Measurements from ENCODE around the gene TPRN. TPM values are rescaled to one million over a fixed set of nuclear protein-coding genes. Genes with fewer than 3 reads are reported as not detected.

Gene TPRN
- total RNA-seq, 1 experiment from 2014 or later = 14.8 TPM

DNA sequence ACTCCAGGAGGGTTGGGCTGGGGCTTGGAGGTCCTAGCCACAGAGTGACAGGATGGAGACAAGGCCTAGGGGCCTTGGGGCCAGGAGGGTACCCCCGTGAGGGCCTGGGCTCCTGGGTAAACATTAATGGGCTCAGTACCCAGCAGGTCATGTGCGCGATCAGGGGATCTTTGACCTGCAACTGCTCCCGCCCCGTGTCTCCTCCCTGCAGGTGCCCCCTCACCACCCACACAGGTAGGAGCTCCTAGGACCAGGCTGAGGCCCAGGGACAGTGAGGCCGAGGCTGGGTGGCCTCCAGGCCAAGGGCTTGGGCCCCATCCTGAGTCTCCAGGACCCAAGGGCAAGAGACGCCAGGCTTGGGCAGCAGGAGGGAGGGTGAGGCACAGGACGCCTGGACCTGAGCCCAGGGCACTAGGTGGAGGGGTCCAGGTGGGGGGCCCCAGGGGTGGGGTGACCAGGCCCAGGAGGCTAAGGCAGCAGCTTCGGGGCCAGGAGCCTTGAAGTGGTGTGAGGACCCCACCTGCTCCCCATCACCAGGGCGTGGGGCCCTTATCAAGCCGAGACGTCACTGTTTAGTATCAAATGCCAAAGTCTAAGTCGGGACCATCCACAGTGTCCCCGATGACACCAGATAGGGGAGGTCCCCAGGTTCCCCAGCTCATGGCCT, 30.3 kb upstream of the TPRN start, which contains the start of gene SLC34A3:
Gene SLC34A3, plus strand, starts transcription at position 197 of the 667 bp plus-strand sequence. CDS start 802 bp downstream, outside the sequence.
- Histone ChIP-seq H3K36me3 (no peaks in the 10 kb centered on the region), H3K27ac (no peak within 1 kb of the TSS), H3K9me3 (replicated peaks) (no peaks in the 10 kb centered on the region), H3K4me1 (peaks cover 17% of the 10 kb centered on the region), H3K27me3 (peaks cover 25% of the 10 kb centered on the region), H3K4me3 (no peak within 1 kb of the TSS)
- DNase-seq = no peak

DNA sequence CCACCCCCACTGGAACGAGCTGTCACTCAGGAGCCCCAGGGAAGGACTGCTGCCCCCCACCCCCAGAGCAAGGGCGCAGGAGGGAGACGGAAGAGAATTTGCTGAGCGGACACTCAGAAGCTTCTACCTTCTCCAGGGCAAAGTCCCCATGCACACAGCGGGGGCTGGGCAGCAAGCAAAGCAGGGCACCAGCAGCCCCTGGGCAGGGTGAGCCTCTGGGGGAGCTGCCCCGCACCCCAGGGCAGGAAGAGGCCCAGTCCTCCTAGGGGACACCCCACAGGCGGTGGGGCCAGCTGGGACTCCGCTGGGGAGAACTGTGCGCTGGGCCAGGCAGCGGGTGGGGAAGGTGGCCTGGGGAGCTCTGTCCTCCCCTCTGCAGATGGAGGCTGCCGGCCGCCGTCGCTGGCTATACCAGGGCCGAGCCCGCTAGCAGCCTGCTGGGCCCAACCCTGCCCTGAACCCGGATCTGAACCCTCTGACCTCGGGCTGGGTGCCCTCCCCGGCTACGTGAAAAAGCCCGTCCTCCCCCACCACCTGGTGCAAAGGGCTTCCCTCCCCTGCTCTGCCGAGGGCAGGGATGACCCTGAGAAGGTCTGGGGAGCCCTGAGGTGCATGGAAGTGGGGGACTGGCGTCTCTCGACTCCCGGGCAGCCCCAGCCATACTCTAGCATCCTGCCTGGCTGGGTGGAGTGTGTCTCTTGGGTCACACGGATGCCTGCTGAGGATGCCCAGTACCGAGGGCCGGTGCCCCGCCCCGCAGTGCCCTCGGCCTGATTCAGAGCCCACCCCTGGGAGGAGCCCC, 29.6 kb upstream of the TPRN start:
- DNase-seq = no peak
- H3K36me3 ChIP-seq = no peaks in the 10 kb centered on the region
- H3K4me1 ChIP-seq = peaks cover 22% of the 10 kb centered on the region; the same call in 1 of the 2 replicates
- no peak overlapping the region for H3K4me3 ChIP-seq
- H3K9me3 ChIP-seq (replicated peaks) = no peaks in the 10 kb centered on the region
- peaks cover 25% of the 10 kb centered on the region for H3K27me3 ChIP-seq
- H3K27ac ChIP-seq = no peak overlapping the region

DNA sequence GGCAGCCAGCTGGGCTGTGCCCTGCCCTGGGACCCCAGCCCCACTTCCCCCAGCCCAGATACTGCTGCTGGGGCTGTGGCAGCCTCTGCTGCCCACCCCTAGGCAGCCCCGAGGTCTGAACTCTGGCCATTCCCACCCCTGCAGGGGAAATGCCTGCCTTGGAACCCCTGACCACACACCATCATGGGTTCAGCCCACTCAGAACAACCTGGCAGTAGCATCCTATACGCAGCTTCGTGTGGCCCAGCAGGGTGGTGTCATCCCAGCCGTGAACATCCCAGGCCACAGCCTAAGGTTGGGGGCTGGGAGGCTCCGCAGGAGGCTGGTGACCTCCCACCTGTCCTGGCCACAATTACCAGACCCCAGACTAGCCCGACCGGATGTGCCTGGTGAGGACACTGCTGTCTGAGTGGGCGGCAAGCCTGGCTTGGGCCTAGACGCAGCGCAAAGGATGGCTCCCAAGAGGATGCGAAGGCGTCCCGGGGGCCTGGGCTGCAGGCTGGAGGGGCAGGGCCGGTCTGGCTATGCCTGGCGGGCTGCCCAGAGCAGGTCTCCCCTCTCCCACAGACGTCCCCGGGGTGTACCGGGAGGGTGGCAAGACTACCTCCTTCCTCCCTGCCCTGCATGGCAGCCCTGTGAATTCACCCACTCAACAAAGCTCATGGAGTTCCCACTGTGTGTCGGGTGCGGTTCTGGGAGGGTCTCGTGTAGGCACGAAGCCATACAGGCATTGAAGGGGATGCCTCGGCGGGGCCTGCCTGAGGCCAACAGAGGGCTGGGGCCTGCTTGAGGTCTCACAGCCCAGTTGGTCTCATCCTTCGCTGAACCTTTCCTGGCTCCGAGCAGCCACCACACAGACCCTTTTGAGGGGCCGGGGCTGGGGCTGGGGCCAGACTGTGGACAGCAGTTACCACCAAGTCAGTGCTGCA, 28.7 kb upstream of the TPRN start:
- H3K27me3 ChIP-seq = peaks cover 25% of the 10 kb centered on the region
- peaks cover 31% of the 10 kb centered on the region for H3K4me1 ChIP-seq
- no peak overlapping the region for H3K4me3 ChIP-seq
- no peaks in the 10 kb centered on the region for H3K36me3 ChIP-seq
- no peak for DNase-seq
- H3K27ac ChIP-seq = no peak overlapping the region
- no peaks in the 10 kb centered on the region for H3K9me3 ChIP-seq (replicated peaks)

DNA sequence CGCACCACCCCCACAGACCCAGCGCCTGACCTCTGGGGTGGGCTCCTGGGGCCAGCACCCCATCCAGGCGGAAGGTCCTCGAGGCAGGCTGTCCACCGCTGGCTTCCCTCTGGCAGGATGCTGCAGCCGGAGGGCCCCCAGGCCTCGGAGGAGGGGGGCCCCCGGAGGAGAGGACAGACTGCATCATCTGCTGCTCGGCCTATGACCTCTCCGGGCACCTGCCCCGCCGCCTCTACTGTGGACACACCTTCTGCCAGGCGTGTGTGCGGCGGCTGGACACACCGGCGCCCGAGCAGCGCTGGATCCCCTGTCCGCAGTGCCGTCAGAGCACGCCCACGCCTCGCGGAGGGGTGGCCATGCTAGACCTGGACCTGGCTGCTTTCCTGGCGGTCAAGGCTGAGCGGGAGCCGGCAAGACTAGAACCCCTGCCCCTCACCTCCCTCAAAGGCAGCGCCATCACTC, 28.0 kb upstream of the TPRN start:
- Histone ChIP-seq H3K27me3 (peaks cover 25% of the 10 kb centered on the region), H3K4me1 (peaks cover 34% of the 10 kb centered on the region), H3K4me3 (no peak overlapping the region), H3K36me3 (no peaks in the 10 kb centered on the region), H3K27ac (no peak overlapping the region), H3K9me3 (replicated peaks) (no peaks in the 10 kb centered on the region)
- no peak for DNase-seq

DNA sequence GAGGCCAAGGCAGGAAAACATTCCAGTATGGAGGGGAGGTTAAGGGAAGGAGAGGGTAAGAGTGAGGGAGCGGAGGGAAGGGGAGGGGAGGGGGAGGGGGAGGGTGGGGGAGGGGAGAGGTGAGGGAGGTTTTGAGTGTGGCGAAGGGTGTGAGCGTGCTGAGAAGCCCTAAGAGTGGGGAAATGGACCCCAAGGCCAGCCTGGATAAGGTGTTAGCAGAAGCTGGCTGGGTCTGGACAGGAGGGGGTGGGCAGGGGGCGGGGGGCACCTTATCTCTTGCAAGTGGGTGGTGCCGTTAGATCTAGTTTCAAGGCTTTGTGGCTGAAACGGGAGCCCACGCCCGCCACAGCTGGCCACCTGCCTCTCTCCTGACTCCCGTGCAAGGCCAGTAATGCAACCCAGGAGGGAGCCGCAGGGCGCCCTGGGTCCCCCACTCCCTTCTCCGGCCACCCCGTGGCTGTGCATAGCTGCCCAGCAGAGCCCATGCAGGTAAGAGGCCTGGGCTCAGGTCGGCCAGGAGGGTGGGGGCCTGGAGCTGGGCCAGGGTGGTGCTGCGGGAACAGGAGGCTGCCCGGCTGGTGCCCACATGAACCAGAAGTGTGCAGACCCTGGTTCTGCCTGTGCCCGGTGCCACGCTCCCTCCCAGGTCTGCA, 27.4 kb upstream of the TPRN start:
- DNase-seq = no peak
- H3K9me3 ChIP-seq (replicated peaks) = no peaks in the 10 kb centered on the region
- H3K36me3 ChIP-seq = no peaks in the 10 kb centered on the region
- H3K27ac ChIP-seq = no peak overlapping the region
- H3K27me3 ChIP-seq = peaks cover 25% of the 10 kb centered on the region
- no peak overlapping the region for H3K4me3 ChIP-seq
- H3K4me1 ChIP-seq = peaks cover 35% of the 10 kb centered on the region

DNA sequence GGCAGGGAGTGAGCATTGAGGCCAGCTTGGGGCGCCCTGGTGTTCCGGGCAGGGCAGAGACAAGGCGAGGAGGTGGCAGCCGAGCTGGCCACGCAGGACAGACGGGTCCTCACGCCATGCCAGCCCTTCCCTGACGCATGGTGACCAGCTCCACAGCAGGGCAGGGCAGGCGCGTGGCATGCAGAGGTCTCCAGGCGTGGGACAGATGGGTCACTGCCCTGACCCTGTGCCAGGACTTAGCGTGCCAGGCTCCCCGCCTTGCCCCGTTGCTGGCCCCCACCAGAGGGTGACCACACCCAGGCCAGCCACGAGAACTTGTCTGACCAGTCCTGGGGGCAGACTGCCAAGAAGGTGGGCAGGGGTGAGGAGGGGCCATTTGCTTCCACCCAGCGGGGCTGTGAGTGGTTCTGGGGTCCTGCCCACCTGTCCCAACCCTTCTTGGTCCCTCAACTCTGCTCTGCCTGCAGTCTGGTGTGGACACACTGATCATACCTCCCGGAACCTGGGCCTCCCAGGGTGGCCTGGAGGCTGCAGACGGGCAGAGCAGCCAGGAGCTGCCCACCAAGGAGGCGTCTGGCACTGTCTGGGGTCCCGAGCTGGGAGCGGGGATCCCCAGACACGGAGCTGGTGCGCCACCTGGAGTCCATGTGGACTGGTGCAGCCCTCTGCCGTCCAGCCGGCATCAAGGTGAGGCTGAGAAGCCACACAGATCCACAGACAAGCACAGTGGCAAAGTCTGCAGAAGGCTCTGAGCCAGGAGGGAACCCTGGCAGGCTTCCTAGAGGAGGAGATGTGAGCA, 26.7 kb upstream of the TPRN start, which contains the start of gene RNF224:
Gene RNF224, plus strand, starts transcription at position 449 of the 799 bp plus-strand sequence. CDS start 834 bp downstream, outside the sequence.
- Histone ChIP-seq H3K9me3 (replicated peaks) (no peaks in the 10 kb centered on the region), H3K4me1 (peaks cover 40% of the 10 kb centered on the region), H3K27ac (no peak within 1 kb of the TSS), H3K27me3 (peaks cover 25% of the 10 kb centered on the region), H3K4me3 (no peak within 1 kb of the TSS), H3K36me3 (no peaks in the 10 kb centered on the region)
- DNase-seq = peak; percentile 84 to 92

DNA sequence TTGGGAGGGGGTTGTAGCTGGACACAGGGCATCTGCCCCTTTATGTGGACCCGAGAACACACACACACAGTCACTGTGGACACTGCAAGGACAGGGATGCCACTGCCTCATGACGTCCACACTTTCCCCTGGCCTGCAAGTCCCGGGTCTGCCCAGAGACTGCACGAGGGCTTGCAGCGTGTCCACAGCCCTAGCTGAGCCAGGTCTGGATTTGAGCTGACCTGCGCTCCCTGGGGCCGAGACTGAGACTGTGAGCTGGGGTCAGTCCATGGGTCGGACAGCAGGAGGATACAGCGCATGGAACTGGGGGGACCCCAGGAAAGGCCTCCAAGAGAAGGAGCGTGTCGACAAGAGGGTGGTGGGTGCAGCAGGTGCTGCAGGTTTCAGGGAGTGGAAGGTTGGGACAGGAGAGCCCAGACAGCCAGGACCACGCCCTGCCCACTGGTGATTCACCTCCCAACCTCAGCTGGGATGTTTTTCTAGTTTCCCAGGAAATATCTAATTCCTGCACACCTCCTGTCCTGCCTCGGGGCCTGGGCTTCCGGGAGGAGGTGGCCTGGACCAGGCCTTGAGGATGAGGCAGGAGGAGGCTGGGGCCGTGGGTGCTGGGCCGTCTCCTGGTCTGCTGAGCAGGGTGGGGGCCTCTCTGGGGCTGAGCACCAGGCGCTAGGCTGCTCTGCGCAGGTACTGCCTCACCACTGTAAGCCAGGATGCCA, 26.0 kb upstream of the TPRN start:
- DNase-seq = no peak
- no peaks in the 10 kb centered on the region for H3K36me3 ChIP-seq
- peaks cover 25% of the 10 kb centered on the region for H3K27me3 ChIP-seq
- H3K4me1 ChIP-seq = peaks cover 40% of the 10 kb centered on the region
- H3K4me3 ChIP-seq = no peak overlapping the region
- no peaks in the 10 kb centered on the region for H3K9me3 ChIP-seq (replicated peaks)
- H3K27ac ChIP-seq = no peak overlapping the region

DNA sequence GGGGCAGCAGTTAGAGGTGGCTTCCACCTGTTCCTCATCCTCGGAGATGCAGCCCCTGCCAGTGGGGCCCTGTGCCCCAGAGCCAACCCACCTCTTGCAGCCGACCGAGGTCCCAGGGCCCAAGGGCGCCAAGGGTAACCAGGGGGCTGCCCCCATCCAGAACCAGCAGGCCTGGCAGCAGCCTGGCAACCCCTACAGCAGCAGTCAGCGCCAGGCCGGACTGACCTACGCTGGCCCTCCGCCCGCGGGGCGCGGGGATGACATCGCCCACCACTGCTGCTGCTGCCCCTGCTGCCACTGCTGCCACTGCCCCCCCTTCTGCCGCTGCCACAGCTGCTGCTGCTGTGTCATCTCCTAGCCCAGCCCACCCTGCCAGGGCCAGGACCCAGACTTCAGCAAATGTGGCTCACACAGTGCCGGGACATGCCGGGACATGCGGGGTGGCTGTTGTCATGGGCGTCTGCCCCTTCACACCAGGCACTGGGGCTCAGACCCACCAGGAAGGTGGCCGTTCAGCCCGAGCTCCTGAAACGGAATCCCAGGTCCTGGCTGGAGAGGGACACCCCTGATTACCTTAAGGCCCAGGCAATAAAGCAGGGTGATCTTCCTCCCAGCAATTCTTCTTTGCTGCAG, 25.3 kb upstream of the TPRN start:
- no peak for DNase-seq
- Histone ChIP-seq H3K4me3 (no peak overlapping the region; the same call in 1 of the 2 replicates), H3K27me3 (peaks cover 25% of the 10 kb centered on the region), H3K36me3 (no peaks in the 10 kb centered on the region), H3K4me1 (peaks cover 40% of the 10 kb centered on the region), H3K9me3 (replicated peaks) (no peaks in the 10 kb centered on the region), H3K27ac (no peak overlapping the region)

DNA sequence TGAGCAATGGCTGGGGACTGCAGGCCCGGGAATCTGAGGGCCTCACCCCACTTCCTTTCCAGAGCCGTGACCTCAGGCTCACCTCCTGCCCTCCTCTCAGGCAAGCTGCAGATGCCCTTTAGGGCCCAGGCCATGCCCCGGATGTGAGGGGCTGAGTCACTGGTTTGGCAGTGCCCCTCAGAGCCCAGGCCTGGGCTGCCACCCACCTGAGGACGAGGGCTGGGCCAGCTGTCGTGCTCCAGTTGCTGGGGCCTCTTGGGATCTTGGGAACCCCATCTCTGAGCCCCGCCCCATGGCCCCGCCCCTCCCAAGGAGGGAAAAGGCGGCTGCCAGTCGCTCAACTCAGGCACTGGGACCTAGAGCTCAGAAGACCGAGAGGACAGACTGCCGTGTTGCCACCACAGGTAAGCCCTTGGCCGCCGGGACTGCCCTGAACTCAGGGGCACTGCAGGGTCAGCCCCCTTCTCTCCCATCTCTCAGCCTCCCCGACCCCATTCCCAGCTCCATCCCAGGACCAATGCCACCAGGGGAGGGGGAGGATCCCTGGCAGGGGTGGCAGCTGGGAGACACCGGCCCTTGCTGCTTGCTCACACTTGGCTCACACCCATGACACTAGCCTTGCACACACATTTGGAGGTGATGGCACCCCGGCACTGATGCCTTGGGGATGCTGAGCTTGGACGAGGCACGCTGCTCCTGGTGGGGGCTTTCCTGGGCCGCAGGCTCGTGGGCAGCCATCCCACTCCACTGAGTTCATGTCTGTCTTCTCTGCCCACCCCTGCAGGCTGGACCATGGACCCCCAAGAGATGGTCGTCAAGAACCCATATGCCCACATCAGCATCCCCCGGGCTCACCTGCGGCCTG, 24.5 kb upstream of the TPRN start, which contains the start of gene CYSRT1:
Gene CYSRT1, plus strand, starts transcription at position 345 of the 865 bp plus-strand sequence. Its CDS starts 448 bp downstream, at position 793.
- H3K27ac ChIP-seq = no peak within 1 kb of the TSS
- peaks cover 42% of the 10 kb centered on the region for H3K4me1 ChIP-seq

DNA sequence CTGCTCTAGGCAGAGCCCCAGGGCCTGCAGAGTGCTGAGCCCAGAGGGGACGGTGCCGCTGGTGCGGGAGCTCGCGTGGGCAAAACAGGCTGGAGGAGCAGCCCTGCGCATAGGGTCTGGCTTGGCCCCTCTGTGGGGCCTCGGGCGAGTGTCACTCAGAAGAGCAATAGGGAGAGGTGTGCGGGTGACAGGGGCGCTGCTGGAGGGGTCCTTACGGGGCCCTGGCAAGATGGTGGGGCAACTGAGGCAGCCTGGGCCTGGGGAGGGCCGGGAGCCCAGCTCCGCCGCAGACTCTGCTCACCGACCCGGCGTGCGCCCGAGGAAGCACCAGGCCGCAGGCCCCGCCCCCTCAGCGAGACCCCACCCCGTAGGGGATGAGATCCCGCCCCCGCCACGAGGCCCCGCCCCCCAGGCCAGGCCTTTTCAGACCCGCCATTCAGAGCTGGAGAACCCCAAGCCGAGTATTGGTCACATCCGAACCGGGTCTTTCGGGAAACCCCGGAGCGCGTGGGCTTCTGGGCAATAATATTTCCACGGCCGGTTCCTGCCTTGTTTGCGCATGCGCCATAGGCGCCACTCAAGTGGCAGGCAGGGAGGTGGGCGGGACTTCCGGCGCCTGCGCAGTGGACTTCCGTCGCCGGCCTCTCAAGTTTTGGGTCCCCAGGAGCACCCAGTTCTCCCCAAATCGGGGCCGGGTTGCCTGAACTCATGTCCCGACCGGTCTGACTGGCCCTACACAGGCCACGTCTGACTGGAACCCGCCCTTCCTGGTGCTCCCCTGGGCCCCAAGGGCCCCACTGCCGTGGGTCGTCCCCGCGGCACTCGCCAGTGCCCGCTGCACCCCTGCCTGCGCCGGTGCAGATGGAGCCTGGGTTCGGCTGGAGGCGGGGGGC, 22.8 kb upstream of the TPRN start:
- Histone ChIP-seq H3K9me3 (replicated peaks) (no peaks in the 10 kb centered on the region), H3K36me3 (no peaks in the 10 kb centered on the region), H3K27ac (peak overlapping the region; percentile 44; the same call in 1 of the 2 replicates), H3K4me1 (peaks cover 42% of the 10 kb centered on the region), H3K27me3 (peaks cover 2% of the 10 kb centered on the region), H3K4me3 (peak overlapping the region; percentile 72)
- peak; percentile 99 for DNase-seq

More for the DNA sequence above, 24.5 kb upstream of the TPRN start, which contains the start of gene CYSRT1:
- DNase-seq = peak; percentile 70 to 75
- peak within 1 kb of the TSS; percentile 72 for H3K4me3 ChIP-seq
- H3K9me3 ChIP-seq (replicated peaks) = no peaks in the 10 kb centered on the region
- H3K36me3 ChIP-seq = no peaks in the 10 kb centered on the region
- H3K27me3 ChIP-seq = peaks cover 18% of the 10 kb centered on the region

Measured in SJCRH30 (cell line).